GM10248 (cell line): Measurements from ENCODE around the gene RAB27B.

ENCODE experiments used
- CTCF ChIA-PET: fragments of 300-600 bp; sonication (Branson Sonifier 250); formaldehyde crosslinking; extraction: SDS; loops from one replicate; lab custom pipeline; 2021; ENCODE audit warnings: antibody characterized with exemption; lab: Yijun Ruan, JAX
- POLR2A ChIA-PET: fragments of 350-650 bp; sonication (Branson Sonifier 250); formaldehyde crosslinking; extraction: SDS; loops from one replicate; lab custom pipeline; 2020; ENCODE audit warnings: antibody characterized with exemption; lab: Yijun Ruan, JAX
- DNase-seq: peaks from one replicate; pipeline ENCODE4 v3.0.0; 2012; ENCODE audit errors: extremely low spot score
- TF ChIP-seq, protein P1 (sequence below): IDR thresholded peaks from 2 replicates; pipeline ENCODE4 v1.5.1; 2012; ENCODE audit warnings: mild to moderate bottlenecking, low read depth; ENCODE audit errors: extremely low read depth, missing control alignments, control extremely low read depth

Gene RAB27B

DNA sequence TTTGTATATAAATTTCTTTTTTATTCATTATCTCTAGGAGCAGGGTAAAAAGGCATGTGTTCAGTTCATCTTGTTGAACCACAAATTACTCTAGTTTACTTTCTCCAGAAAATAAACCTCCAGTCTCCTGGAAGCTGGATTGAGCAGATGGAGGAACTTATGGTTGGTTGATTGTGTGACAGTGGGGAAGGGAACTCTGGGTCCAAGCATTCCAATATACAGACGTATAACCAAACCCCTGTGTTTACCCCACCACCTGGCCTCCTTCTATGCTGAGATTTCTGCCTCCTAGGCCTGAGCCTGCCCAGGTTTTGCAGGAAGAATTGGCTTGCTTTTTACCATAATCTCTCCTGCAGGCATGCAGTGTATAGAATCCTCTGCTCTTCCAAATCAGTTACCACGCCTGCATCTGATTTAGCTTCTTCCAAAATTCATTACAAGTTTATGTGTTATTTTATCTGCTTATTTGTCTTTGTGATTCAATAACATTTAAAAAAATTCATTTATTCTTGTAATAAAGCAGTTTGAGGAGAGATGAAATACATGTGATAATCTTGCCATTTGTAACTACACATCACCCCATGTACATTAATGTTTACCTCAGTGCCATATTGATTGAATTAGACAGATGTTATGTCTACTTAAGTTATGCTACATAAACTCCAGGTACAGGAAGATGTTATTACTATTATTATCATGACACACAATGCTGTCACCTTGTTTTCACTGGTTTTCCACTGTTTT is 2.5 kb upstream of the RAB27B start:
- POLR2A ChIA-PET, result no interaction called here

DNA sequence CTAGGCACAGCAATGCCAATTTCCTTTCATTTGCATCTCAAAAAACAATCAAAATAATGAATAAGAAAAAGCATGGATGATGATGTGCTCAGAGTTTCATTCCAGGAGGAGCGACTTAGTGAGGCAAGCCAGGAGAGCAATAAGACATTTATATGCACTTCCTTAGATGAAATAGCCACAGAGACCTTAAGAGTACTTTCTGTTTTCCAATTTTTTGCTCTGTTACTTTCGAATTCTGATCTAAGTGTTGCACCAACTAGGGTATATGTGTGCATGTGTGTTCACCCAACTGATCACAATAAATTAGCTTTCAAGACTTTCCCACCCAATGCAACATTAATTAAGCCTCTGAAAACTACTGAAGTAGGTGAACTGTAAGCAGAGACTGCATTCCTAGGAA is 709 bp downstream of the RAB27B start:
- POLR2A ChIA-PET, result no interaction called here
- CTCF ChIA-PET, result no interaction called here
- TF ChIP-seq, protein P1, sequence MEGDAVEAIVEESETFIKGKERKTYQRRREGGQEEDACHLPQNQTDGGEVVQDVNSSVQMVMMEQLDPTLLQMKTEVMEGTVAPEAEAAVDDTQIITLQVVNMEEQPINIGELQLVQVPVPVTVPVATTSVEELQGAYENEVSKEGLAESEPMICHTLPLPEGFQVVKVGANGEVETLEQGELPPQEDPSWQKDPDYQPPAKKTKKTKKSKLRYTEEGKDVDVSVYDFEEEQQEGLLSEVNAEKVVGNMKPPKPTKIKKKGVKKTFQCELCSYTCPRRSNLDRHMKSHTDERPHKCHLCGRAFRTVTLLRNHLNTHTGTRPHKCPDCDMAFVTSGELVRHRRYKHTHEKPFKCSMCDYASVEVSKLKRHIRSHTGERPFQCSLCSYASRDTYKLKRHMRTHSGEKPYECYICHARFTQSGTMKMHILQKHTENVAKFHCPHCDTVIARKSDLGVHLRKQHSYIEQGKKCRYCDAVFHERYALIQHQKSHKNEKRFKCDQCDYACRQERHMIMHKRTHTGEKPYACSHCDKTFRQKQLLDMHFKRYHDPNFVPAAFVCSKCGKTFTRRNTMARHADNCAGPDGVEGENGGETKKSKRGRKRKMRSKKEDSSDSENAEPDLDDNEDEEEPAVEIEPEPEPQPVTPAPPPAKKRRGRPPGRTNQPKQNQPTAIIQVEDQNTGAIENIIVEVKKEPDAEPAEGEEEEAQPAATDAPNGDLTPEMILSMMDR, result no peak
- DNase-seq, result no peak

More for the DNA sequence above, 2.5 kb upstream of the RAB27B start:
- TF ChIP-seq, protein P1, result no peak
- no peak for DNase-seq
- CTCF ChIA-PET, result no interaction called here

DNA sequence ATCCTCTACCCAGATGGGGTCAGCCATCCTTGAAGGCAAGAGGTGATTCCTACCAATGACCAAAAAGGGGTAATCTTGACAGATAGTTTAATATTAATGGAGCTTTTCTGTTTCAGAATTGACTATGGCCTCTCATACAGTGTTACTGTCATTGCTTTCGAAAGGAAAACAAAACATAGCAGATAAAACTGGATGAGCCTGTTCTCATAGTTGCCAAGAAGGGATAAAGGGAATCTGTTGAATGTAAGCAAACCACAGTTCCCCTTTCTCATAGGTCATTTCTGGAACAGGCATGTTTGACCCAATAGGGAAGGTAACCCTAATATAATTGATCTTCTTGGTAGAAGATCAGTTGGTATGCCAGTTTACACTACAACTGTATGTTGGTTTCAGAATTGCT is 1.6 kb downstream of the RAB27B start:
- TF ChIP-seq, protein P1, result no peak
- ChIA-PET POLR2A (no interaction called here), CTCF (interaction anchor here (1.2 kb wide), 1 partner anchor 26 kb away, joined by 3 read pairs; no protein-coding TSS in a partner anchor)
- DNase-seq, result no peak

DNA sequence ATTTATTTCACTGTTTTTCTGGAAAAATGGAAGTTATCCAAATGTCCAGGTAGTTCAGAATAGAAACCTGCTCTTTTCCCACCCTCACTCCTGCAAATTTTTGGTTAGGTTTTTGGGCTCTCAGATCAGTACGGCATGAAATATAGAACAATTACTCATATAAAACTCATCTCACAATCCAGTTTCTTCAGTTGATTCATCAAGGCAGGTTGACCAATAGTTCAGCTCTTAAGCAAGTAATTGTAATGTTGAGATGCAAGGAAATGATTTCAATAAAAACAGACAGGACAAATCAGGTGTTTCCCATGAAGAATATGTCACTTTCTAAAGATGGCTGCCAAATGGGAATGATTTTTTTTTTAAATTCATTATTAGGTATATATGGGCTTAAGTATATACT is 2.0 kb downstream of the RAB27B start:
- ChIA-PET POLR2A (no interaction called here), CTCF (interaction anchor here (1.2 kb wide), 1 partner anchor 26 kb away, joined by 3 read pairs; no protein-coding TSS in a partner anchor)

DNA sequence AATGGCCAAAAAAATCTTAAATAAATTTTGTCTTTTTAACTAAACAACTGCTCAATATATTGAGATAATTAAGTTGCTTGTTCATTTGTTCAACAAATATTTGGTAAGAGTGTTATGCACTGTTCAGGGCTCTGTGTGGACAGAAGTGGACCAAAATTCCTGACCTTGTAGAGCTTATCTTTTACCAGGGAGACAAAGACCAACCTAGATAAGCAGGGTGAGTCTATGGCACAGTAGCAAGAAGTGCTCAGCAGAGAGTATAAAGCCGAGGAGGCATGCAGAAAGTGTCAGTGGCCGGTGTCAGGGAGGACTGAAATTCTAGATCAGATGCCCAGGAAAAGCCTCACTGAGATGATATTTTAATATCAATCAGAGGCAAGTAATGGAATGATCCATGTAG is 2.6 kb downstream of the RAB27B start:
- TF ChIP-seq, protein P1, result no peak
- POLR2A ChIA-PET, result no interaction called here
- no peak for DNase-seq
- CTCF ChIA-PET, result no interaction called here

More for the DNA sequence above, 2.0 kb downstream of the RAB27B start:
- no peak for DNase-seq
- TF ChIP-seq, protein P1, result no peak

DNA sequence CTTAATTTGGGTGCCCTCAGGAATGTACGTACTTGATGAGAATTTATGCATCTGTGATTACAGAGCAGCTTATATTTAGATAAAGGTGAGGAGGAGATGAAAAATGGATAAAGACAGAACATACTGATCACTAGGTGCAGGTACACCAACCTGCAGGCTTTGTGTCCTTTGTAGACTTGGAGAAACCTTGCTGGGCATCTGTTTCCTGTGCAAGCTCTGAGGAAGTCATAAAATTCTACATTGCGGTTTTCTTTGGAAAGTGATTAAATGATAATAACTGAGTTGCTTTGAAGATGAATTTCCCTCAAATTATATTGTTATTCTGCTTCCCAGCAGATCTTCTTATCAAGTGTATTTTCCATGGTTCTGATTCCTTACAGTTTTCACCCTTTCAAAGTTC is 7.7 kb downstream of the RAB27B start:
- ChIA-PET POLR2A (no interaction called here), CTCF (no interaction called here)

More for the DNA sequence above, 7.7 kb downstream of the RAB27B start:
- TF ChIP-seq, protein P1, result no peak
- no peak for DNase-seq
